ENCODE measurements around the gene FAM228A.
"Not testable (repeated sequence)": the region's sequence is repeated elsewhere in the genome, so short reads cannot be mapped to it uniquely, and the experiment has no call there.

Gene FAM228A

DNA sequence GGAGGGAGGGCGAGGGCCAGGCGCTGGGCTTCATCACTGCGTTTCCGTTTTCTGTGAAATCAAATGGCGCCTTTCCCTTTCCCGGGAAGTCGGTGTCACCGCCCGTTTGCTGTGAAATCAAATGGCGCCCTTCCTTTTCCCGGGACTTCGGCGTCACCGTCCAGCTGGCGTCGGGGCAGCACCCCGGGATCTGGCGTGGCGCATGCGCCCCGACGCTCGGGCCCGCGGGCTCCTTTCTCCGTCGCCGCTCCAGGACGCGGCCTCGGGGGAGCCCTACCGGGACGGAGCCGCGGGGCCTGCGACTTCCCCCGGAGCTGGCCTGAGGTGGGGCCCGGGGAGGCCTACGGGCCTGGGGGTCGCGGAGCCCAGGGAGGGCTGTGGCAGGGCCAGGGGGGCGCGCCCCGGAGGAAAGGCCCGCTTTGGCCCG, at the start of gene FAM228A:
Gene FAM228A (plus strand): TSS at position 203 of the 427 bp plus-strand sequence. CDS start 428 bp downstream, outside the sequence.
- FAIRE-seq, result no peak

GRCh38 chr2:24125956-24126355, 48.9 kb upstream of the FAM228A start:
- no peak for FAIRE-seq

GRCh38 chr2:24132543-24132942, 42.3 kb upstream of the FAM228A start:
- no peak for FAIRE-seq

- not testable (repeated sequence) for FAIRE-seq
Observed at GRCh38 chr2:24140305-24140704, 34.5 kb upstream of the FAM228A start.

DNA sequence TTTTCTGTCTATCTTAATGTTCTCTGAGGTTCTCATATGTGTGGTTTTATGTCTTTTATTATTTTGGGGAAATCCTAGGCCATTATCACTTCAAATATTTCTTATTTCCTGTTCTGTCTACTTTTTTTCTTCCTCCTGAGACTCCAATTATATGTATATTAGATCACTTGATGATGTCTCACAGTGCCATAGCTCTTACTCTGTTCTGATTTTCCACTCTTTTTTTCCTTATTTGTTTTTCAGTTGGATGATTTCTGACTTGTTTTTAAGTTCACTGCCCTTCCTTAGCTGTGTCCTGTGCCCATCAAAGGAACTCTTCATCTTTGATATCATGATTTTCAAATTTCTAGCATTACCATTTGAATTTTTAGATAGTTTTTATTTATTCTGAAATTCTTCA, 27.5 kb upstream of the FAM228A start:
- no peak for FAIRE-seq

DNA sequence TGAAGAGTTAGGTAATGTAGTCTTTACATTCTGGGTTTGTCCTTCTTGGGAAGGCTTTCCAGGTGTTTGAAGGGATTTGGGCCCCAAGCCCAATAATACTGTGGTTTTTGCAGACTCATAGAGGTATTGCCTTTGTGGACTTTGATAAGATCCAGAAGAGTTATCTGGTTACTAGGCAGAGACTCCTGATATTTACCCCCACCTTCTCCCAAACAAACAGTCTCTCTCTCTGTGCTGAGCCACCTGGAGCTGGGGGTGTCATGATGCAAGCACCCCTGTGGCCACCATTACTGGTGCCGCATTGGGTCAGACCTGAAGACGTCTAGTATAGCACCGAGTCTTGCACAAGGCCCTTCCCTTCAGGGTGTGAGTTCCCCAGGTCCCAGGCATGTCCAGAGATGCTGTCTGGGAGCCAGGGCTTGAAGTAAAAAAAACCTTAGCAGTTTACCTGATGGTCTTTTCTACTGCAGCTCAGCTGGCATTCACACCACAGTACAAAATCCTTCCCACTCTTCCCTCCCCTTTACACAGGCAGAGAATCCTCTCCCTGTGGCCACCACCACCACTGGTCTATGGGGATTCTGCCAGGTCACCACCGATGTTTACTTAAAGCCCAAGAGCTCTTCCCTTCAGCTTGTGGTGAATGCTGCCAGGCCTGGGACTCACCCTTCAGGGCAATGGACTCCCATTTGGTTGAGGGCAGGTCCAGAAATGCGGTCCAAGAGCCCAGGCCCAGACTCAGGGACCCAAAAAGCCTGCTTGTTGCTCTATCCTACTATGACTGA, 22.2 kb upstream of the FAM228A start:
- no peak for FAIRE-seq

- no peak for FAIRE-seq
Observed at GRCh38 chr2:24153478-24153877, 21.4 kb upstream of the FAM228A start.

DNA sequence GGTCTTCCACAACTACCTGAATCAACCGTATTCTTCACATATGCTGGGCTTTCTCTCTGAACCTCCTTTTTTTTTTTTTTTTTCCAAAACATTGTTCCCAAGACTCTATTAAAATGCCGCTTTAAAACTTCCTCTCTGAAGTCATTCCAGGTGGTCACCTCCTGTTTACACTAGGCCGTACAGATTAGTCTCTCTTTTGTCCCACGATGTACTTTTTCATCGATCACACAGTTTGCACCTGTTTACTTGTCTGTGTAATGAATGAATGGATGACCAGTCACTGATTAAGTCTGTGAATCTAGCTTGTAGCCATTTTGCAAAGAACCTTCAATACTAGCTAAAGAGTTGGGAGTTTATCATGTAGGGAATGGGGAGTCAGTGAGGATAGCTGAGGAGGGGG, 16.7 kb upstream of the FAM228A start:
- no peak for FAIRE-seq

GRCh38 chr2:24159708-24160107, 15.1 kb upstream of the FAM228A start:
- FAIRE-seq, result no peak

GRCh38 chr2:24160761-24161160, 14.1 kb upstream of the FAM228A start:
- no peak for FAIRE-seq

DNA sequence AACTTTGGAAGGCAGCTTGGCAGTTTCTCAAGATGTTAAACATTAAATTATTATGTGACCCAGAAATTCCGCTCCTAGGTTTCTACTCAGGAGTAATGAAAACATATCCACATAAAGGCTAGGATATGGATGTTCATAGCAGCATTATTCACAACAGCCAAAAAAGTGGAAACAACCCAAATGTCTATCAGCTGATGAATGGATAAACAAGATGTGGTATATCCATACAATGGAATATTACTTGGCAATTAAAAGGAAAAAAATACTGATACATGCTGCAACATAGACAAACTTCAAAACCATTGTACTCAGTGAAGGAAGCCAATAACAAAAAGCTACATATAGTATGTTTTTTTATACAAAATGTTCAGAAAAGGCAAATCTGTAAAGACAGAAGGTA, 12.4 kb upstream of the FAM228A start:
- FAIRE-seq, result no peak

- FAIRE-seq, result no peak
Observed at GRCh38 chr2:24163186-24163585, 11.7 kb upstream of the FAM228A start.

- no peak for FAIRE-seq
Observed at GRCh38 chr2:24163601-24164000, 11.3 kb upstream of the FAM228A start.

GRCh38 chr2:24164416-24164973, 10.4 kb upstream of the FAM228A start:
- no peak for FAIRE-seq

DNA sequence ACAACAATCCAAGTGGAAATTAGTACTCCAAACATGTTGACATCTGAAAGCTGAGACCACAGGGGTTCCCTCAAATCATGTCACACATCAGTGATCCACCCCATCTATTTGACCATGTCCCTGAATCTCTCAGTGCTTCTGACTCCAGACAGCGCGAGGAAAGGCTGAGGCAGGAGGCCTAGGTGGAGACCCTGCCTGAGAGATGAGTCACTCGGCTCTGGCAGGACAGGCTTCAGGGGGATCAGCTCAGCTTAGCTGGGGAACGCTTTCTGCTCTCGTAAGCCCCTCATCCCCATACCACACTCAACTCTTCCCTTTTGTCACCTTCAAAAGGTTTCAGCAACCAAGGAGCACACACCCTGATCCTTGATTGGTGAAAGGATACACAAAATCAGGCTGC, 5.8 kb upstream of the FAM228A start:
- FAIRE-seq, result no peak

DNA sequence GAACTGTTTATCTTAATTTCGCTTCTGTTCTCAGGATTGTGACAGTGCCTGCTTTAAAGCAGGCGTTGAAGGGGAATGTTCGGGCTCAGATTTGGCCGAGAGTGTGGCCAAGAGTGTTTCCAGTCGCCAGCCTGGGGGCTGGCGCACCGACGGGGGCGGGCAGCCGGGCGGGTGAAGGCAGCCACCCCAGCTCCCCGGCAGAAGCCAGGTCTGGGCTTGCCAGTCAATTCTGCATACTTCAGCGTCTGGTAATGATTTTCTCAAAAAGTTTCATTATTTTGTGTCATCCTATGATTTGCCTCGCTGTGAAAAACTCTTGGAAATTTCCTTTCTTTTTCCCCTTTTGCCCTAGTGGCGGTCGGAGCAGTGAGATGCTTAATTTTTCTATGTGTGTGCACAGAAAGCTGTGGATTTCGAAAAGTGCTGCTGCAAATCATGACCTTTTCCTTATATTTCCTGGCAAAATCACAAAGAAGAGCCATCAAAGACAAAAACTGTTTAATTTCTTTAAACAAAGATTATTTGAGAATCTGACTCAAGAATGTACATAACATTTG, 856 bp downstream of the FAM228A start:
- FAIRE-seq, result no peak

DNA sequence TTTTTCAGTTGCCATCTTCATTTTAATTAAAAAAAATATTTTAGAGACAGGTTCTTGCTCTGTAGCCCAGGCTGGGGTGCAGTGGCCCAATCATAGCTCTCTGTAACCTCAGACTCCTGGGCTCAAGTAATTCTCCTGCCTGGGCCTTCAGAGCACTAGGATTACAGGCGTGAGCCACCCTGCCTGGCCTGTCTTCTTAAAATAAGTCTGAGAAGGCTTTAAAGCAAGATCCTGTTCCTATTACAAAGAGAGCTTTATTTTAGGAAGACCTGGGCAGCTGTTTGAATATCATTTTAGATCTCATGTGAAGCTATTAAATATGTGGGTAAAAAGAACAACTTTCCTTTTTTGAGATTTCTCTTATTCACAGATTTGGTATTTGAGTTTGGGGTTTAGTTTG, 1.5 kb downstream of the FAM228A start:
- FAIRE-seq, result no peak

- FAIRE-seq, result no peak
Observed at GRCh38 chr2:24179683-24180082, 4.8 kb downstream of the FAM228A start.

GRCh38 chr2:24181849-24182248, 7.0 kb downstream of the FAM228A start:
- no peak for FAIRE-seq

- FAIRE-seq, result no peak
Observed at GRCh38 chr2:24182507-24182906, 7.7 kb downstream of the FAM228A start.

GRCh38 chr2:24183366-24184069, 8.7 kb downstream of the FAM228A start:
- no peak for FAIRE-seq

GRCh38 chr2:24189551-24189950, 14.7 kb downstream of the FAM228A start:
- no peak for FAIRE-seq

DNA sequence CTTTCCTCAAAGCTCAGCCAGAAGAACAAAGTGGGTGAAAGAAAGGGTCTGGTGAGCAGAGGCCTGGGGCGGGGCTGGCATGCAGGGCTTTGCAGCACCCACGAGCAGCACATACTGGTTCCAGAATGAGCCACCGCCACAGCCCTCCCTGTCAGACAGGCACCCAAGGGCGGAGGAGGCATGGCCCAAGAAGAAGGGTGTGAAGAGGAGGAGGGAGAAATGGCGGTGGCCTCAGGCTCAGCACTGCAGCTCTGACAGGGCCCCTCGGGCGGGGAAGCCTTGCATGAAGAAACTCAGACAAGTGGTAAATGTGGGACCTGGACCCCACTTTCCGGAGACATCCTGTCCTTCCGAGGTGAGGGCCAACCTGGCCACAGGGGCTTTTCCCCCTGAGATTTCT, 15.7 kb downstream of the FAM228A start:
- FAIRE-seq, result no peak

DNA sequence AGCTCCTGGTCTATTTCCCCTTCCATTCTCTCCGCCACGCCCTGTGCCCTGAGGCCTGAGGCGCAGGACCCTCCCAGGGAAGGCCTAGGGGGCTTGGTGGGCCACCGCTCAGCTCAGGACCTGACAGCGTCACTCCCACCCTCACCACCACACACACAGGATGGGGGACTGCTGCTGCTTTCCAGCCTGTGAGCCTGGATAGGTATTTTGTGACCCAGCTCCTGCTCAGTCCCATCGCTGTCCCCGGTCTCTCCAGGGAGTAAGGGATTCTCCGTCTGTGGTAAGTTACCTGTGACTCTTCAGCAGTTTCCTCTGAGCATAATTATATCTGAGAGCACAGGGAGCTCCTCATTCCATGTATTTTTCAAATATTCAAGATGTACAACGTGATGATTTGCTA, 16.3 kb downstream of the FAM228A start:
- FAIRE-seq, result no peak

Measured in TTC549 (cell line).